ENCODE measurements around the gene EEF1AKMT3.

The EEF1AKMT3 gene

GRCh38 chr12:57777911-57778310 is 5.5 kb downstream of the EEF1AKMT3 start:
- Histone ChIP-seq H3K4me3 (ENCODE audit: low read length) (no peak overlapping the region), H3K4me1 (ENCODE audit: control insufficient read depth, insufficient read depth, low read length) (no peaks in the 10 kb centered on the region), H3K27me3 (ENCODE audit: control insufficient read depth, insufficient read depth, low read length) (no peaks in the 10 kb centered on the region), H3K9ac (ENCODE audit: low read length) (no peak overlapping the region), H3K36me3 (ENCODE audit: control insufficient read depth, insufficient read depth, low read length) (peaks cover 3% of the 10 kb centered on the region), H3K27ac (ENCODE audit: low read depth, low read length) (no peak overlapping the region)

- Histone ChIP-seq H3K4me3 (ENCODE audit: low read length) (no peak overlapping the region), H3K9ac (ENCODE audit: low read length) (no peak overlapping the region), H3K4me1 (ENCODE audit: control insufficient read depth, insufficient read depth, low read length) (peaks cover 3% of the 10 kb centered on the region), H3K27me3 (ENCODE audit: control insufficient read depth, insufficient read depth, low read length) (no peaks in the 10 kb centered on the region), H3K27ac (ENCODE audit: low read depth, low read length) (no peak overlapping the region), H3K36me3 (ENCODE audit: control insufficient read depth, insufficient read depth, low read length) (peaks cover 3% of the 10 kb centered on the region)
Measured at GRCh38 chr12:57779736-57780135, 7.3 kb downstream of the EEF1AKMT3 start.

- peaks cover 3% of the 10 kb centered on the region for H3K36me3 ChIP-seq (ENCODE audit: control insufficient read depth, insufficient read depth, low read length)
- H3K4me1 ChIP-seq (ENCODE audit: control insufficient read depth, insufficient read depth, low read length): peaks cover 3% of the 10 kb centered on the region
- H3K4me3 ChIP-seq (ENCODE audit: low read length): no peak overlapping the region
- no peak overlapping the region for H3K27ac ChIP-seq (ENCODE audit: low read depth, low read length)
- H3K9ac ChIP-seq (ENCODE audit: low read length): no peak overlapping the region
- H3K27me3 ChIP-seq (ENCODE audit: control insufficient read depth, insufficient read depth, low read length): no peaks in the 10 kb centered on the region
Measured at GRCh38 chr12:57780284-57780897, 8.0 kb downstream of the EEF1AKMT3 start.

GRCh38 chr12:57781244-57781643 is 8.8 kb downstream of the EEF1AKMT3 start:
- H3K9ac ChIP-seq (ENCODE audit: low read length): no peak overlapping the region
- H3K27me3 ChIP-seq (ENCODE audit: control insufficient read depth, insufficient read depth, low read length): no peaks in the 10 kb centered on the region
- no peak overlapping the region for H3K4me3 ChIP-seq (ENCODE audit: low read length)
- H3K36me3 ChIP-seq (ENCODE audit: control insufficient read depth, insufficient read depth, low read length): peaks cover 9% of the 10 kb centered on the region
- H3K4me1 ChIP-seq (ENCODE audit: control insufficient read depth, insufficient read depth, low read length): peaks cover 3% of the 10 kb centered on the region
- no peak overlapping the region for H3K27ac ChIP-seq (ENCODE audit: low read depth, low read length)

GRCh38 chr12:57781801-57782200 is 9.4 kb downstream of the EEF1AKMT3 start:
- Histone ChIP-seq H3K4me1 (ENCODE audit: control insufficient read depth, insufficient read depth, low read length) (peaks cover 3% of the 10 kb centered on the region), H3K36me3 (ENCODE audit: control insufficient read depth, insufficient read depth, low read length) (peaks cover 10% of the 10 kb centered on the region), H3K4me3 (ENCODE audit: low read length) (no peak overlapping the region), H3K9ac (ENCODE audit: low read length) (no peak overlapping the region), H3K27me3 (ENCODE audit: control insufficient read depth, insufficient read depth, low read length) (no peaks in the 10 kb centered on the region), H3K27ac (ENCODE audit: low read depth, low read length) (no peak overlapping the region)

GRCh38 chr12:57782243-57782607 is 9.8 kb downstream of the EEF1AKMT3 start:
- Histone ChIP-seq H3K9ac (ENCODE audit: low read length) (no peak overlapping the region), H3K36me3 (ENCODE audit: control insufficient read depth, insufficient read depth, low read length) (peaks cover 14% of the 10 kb centered on the region), H3K4me1 (ENCODE audit: control insufficient read depth, insufficient read depth, low read length) (peaks cover 3% of the 10 kb centered on the region), H3K27me3 (ENCODE audit: control insufficient read depth, insufficient read depth, low read length) (no peaks in the 10 kb centered on the region), H3K4me3 (ENCODE audit: low read length) (no peak overlapping the region), H3K27ac (ENCODE audit: low read depth, low read length) (no peak overlapping the region)

- Histone ChIP-seq H3K9ac (ENCODE audit: low read length) (peak within 1 kb of the TSS; percentile 68), H3K4me3 (ENCODE audit: low read length) (peak within 1 kb of the TSS; percentile 99), H3K27ac (ENCODE audit: low read depth, low read length) (peak within 1 kb of the TSS; percentile 64), H3K4me1 (ENCODE audit: control insufficient read depth, insufficient read depth, low read length) (peaks cover 3% of the 10 kb centered on the region), H3K27me3 (ENCODE audit: control insufficient read depth, insufficient read depth, low read length) (no peaks in the 10 kb centered on the region), H3K36me3 (ENCODE audit: control insufficient read depth, insufficient read depth, low read length) (peaks cover 17% of the 10 kb centered on the region)
Measured at GRCh38 chr12:57782608-57783465, 10.4 kb downstream of the EEF1AKMT3 start, which contains the start of gene TSFM. Gene TSFM, plus strand, starts transcription at chr12:57782787. Its CDS starts 15 bp downstream, at chr12:57782802.

- Histone ChIP-seq H3K27me3 (ENCODE audit: control insufficient read depth, insufficient read depth, low read length) (no peaks in the 10 kb centered on the region), H3K9ac (ENCODE audit: low read length) (no peak overlapping the region), H3K4me1 (ENCODE audit: control insufficient read depth, insufficient read depth, low read length) (peaks cover 3% of the 10 kb centered on the region), H3K4me3 (ENCODE audit: low read length) (peak overlapping the region; percentile 99), H3K36me3 (ENCODE audit: control insufficient read depth, insufficient read depth, low read length) (peaks cover 17% of the 10 kb centered on the region), H3K27ac (ENCODE audit: low read depth, low read length) (no peak overlapping the region)
Measured at GRCh38 chr12:57783466-57783801, 11.0 kb downstream of the EEF1AKMT3 start.

- H3K9ac ChIP-seq (ENCODE audit: low read length): no peak overlapping the region
- peak overlapping the region; percentile 6 for H3K4me3 ChIP-seq (ENCODE audit: low read length)
- peaks cover 17% of the 10 kb centered on the region for H3K36me3 ChIP-seq (ENCODE audit: control insufficient read depth, insufficient read depth, low read length)
- no peaks in the 10 kb centered on the region for H3K27me3 ChIP-seq (ENCODE audit: control insufficient read depth, insufficient read depth, low read length)
- no peak overlapping the region for H3K27ac ChIP-seq (ENCODE audit: low read depth, low read length)
- H3K4me1 ChIP-seq (ENCODE audit: control insufficient read depth, insufficient read depth, low read length): peaks cover 3% of the 10 kb centered on the region
Measured at GRCh38 chr12:57783861-57784260, 11.4 kb downstream of the EEF1AKMT3 start.

- Histone ChIP-seq H3K36me3 (ENCODE audit: control insufficient read depth, insufficient read depth, low read length) (peaks cover 11% of the 10 kb centered on the region), H3K27me3 (ENCODE audit: control insufficient read depth, insufficient read depth, low read length) (no peaks in the 10 kb centered on the region), H3K9ac (ENCODE audit: low read length) (no peak overlapping the region), H3K27ac (ENCODE audit: low read depth, low read length) (no peak overlapping the region), H3K4me3 (ENCODE audit: low read length) (no peak overlapping the region), H3K4me1 (ENCODE audit: control insufficient read depth, insufficient read depth, low read length) (no peaks in the 10 kb centered on the region)
Measured at GRCh38 chr12:57793920-57794319, 21.5 kb downstream of the EEF1AKMT3 start.

- Histone ChIP-seq H3K4me1 (ENCODE audit: control insufficient read depth, insufficient read depth, low read length) (no peaks in the 10 kb centered on the region), H3K9ac (ENCODE audit: low read length) (no peak overlapping the region), H3K27ac (ENCODE audit: low read depth, low read length) (no peak overlapping the region), H3K4me3 (ENCODE audit: low read length) (no peak overlapping the region), H3K36me3 (ENCODE audit: control insufficient read depth, insufficient read depth, low read length) (peaks cover 18% of the 10 kb centered on the region), H3K27me3 (ENCODE audit: control insufficient read depth, insufficient read depth, low read length) (no peaks in the 10 kb centered on the region)
Measured at GRCh38 chr12:57795354-57795753, 22.9 kb downstream of the EEF1AKMT3 start.

GRCh38 chr12:57796996-57797395 is 24.6 kb downstream of the EEF1AKMT3 start:
- H3K4me3 ChIP-seq (ENCODE audit: low read length): no peak overlapping the region
- no peaks in the 10 kb centered on the region for H3K27me3 ChIP-seq (ENCODE audit: control insufficient read depth, insufficient read depth, low read length)
- no peak overlapping the region for H3K9ac ChIP-seq (ENCODE audit: low read length)
- H3K4me1 ChIP-seq (ENCODE audit: control insufficient read depth, insufficient read depth, low read length): no peaks in the 10 kb centered on the region
- H3K36me3 ChIP-seq (ENCODE audit: control insufficient read depth, insufficient read depth, low read length): peaks cover 20% of the 10 kb centered on the region
- H3K27ac ChIP-seq (ENCODE audit: low read depth, low read length): no peak overlapping the region

- Histone ChIP-seq H3K9ac (ENCODE audit: low read length) (no peak overlapping the region), H3K36me3 (ENCODE audit: control insufficient read depth, insufficient read depth, low read length) (peaks cover 25% of the 10 kb centered on the region), H3K4me3 (ENCODE audit: low read length) (no peak overlapping the region), H3K4me1 (ENCODE audit: control insufficient read depth, insufficient read depth, low read length) (no peaks in the 10 kb centered on the region), H3K27me3 (ENCODE audit: control insufficient read depth, insufficient read depth, low read length) (no peaks in the 10 kb centered on the region), H3K27ac (ENCODE audit: low read depth, low read length) (no peak overlapping the region)
Measured at GRCh38 chr12:57797933-57798332, 25.5 kb downstream of the EEF1AKMT3 start.
